ENCODE results near the gene USH1G.
"Not testable (repeated sequence)": the region's sequence is repeated elsewhere in the genome, so short reads cannot be mapped to it uniquely, and the experiment has no call there.

Gene USH1G

GRCh38 chr17:74907012-74907411 is 16.0 kb downstream of the USH1G start:
- DNase-seq (ENCODE audit: low read depth in 1 of 2, low spot score in 1 of 2): no peak
- Histone ChIP-seq H3K27me3 (ENCODE audit: insufficient read depth, poor library complexity, severe bottlenecking) (no peaks in the 10 kb centered on the region), H3K27ac (replicated peaks) (no peak overlapping the region), H3K4me3 (replicated peaks; ENCODE audit: insufficient read depth, low read length) (no peak overlapping the region)
- TF ChIP-seq SPI1 (IDR thresholded peaks at IDR 0.05; ENCODE audit: borderline replicate concordance, low read depth): no peak
- TF ChIP-seq, protein P1, sequence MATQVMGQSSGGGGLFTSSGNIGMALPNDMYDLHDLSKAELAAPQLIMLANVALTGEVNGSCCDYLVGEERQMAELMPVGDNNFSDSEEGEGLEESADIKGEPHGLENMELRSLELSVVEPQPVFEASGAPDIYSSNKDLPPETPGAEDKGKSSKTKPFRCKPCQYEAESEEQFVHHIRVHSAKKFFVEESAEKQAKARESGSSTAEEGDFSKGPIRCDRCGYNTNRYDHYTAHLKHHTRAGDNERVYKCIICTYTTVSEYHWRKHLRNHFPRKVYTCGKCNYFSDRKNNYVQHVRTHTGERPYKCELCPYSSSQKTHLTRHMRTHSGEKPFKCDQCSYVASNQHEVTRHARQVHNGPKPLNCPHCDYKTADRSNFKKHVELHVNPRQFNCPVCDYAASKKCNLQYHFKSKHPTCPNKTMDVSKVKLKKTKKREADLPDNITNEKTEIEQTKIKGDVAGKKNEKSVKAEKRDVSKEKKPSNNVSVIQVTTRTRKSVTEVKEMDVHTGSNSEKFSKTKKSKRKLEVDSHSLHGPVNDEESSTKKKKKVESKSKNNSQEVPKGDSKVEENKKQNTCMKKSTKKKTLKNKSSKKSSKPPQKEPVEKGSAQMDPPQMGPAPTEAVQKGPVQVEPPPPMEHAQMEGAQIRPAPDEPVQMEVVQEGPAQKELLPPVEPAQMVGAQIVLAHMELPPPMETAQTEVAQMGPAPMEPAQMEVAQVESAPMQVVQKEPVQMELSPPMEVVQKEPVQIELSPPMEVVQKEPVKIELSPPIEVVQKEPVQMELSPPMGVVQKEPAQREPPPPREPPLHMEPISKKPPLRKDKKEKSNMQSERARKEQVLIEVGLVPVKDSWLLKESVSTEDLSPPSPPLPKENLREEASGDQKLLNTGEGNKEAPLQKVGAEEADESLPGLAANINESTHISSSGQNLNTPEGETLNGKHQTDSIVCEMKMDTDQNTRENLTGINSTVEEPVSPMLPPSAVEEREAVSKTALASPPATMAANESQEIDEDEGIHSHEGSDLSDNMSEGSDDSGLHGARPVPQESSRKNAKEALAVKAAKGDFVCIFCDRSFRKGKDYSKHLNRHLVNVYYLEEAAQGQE (IDR thresholded peaks at IDR 0.05; ENCODE audit: insufficient replicate concordance, low read depth): no peak
- TF ChIP-seq GABPA (IDR thresholded peaks at IDR 0.05; ENCODE audit: low read depth): no peak

DNA sequence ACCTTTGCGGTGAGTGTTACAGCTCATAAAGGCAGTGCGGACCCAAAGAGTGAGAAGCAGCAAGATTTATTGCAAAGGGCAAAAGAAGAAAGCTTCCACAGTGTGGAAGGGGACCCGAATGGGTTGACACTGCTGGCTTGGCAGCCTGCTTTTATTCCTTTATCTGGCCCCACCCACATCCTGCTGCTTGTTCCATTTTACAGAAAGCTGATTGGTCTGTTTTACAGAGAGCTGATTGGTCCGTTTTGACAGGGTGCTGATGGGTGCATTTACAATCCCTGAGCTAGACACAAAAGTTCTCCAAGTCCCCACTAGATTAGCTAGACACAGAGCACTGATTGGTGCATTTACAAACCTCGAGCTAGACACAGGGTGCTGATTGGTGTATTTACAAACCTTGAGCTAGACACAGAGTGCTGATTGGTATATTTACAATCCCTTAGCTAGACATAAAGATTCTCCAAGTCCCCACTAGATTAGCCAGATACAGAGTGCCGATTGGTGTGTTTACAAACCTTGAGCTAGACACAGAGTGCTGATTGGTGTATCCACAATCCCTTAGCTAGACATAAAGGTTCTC is 16.8 kb downstream of the USH1G start:
- not testable (repeated sequence) for H3K27me3 ChIP-seq (ENCODE audit: insufficient read depth, poor library complexity, severe bottlenecking); H3K4me3 ChIP-seq (replicated peaks; ENCODE audit: insufficient read depth, low read length); DNase-seq (ENCODE audit: low read depth in 1 of 2, low spot score in 1 of 2); H3K27ac ChIP-seq (replicated peaks)

DNA sequence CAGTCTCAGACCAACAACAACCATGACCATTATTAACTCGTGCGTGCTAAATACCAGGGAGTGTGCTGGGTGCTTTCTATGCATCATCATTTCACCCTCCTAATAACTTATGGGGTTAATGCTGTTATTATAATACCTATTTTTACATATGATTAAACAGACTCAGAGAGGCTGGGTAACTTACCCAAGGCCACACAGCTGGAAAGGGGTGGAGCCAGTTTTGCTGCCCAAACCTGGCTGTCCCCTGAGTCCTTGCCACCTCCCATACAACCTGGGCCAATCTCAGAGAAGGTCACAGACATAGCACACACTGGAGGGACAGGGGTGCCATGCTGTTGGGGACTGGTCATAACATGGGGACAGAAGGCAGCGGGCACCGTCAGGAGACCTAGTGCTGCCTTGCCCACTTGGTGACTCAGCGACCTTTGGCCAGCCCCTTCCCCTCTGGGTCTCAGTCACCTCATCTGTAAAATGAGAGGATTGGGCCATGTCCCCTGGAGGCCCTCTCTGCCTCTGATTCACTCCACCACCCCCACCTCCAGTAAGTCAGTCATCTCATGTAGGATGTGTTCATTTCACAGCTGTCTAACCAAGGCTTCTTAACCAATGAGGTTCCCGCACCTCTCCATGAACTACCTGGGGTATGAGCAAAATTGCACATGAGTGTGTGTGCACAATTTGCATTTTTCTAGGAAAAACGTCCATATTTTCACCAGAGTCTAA is 18.2 kb downstream of the USH1G start:
- Histone ChIP-seq H3K27me3 (ENCODE audit: insufficient read depth, poor library complexity, severe bottlenecking) (no peaks in the 10 kb centered on the region), H3K4me3 (replicated peaks; ENCODE audit: insufficient read depth, low read length) (no peak overlapping the region), H3K27ac (replicated peaks) (no peak overlapping the region)
- DNase-seq (ENCODE audit: low read depth in 1 of 2, low spot score in 1 of 2): no peak
- no peak for TF ChIP-seq GABPA (IDR thresholded peaks at IDR 0.05; ENCODE audit: low read depth)
- TF ChIP-seq, protein P1 (IDR thresholded peaks at IDR 0.05; ENCODE audit: insufficient replicate concordance, low read depth): no peak
- TF ChIP-seq POLR2AphosphoS5 (IDR thresholded peaks at IDR 0.05; ENCODE audit: low read depth): no peak
- no peak for TF ChIP-seq CTCF (IDR thresholded peaks at IDR 0.05; ENCODE audit: insufficient read depth, low read length)
- no peak for TF ChIP-seq SPI1 (IDR thresholded peaks at IDR 0.05; ENCODE audit: borderline replicate concordance, low read depth)

GRCh38 chr17:74903671-74904070 is 19.4 kb downstream of the USH1G start:
- no peak for DNase-seq (ENCODE audit: low read depth in 1 of 2, low spot score in 1 of 2)
- H3K4me3 ChIP-seq (replicated peaks; ENCODE audit: insufficient read depth, low read length): no peak overlapping the region
- H3K27me3 ChIP-seq (ENCODE audit: insufficient read depth, poor library complexity, severe bottlenecking): no peaks in the 10 kb centered on the region
- no peak for TF ChIP-seq CTCF (IDR thresholded peaks at IDR 0.05; ENCODE audit: insufficient read depth, low read length)
- TF ChIP-seq, protein P1 (IDR thresholded peaks at IDR 0.05; ENCODE audit: insufficient replicate concordance, low read depth): no peak
- TF ChIP-seq SPI1 (IDR thresholded peaks at IDR 0.05; ENCODE audit: borderline replicate concordance, low read depth): no peak
- no peak for TF ChIP-seq POLR2AphosphoS5 (IDR thresholded peaks at IDR 0.05; ENCODE audit: low read depth)
- no peak for TF ChIP-seq GABPA (IDR thresholded peaks at IDR 0.05; ENCODE audit: low read depth)
- no peak overlapping the region for H3K27ac ChIP-seq (replicated peaks)
